Amygdala (tissue), 56 donors: ENCODE results near the gene NKD1.
A peak's percentile ranks its signal among the peaks of the same experiment; 100 is the strongest.
"Not testable (repeated sequence)": the region's sequence is repeated elsewhere in the genome, so short reads cannot be mapped to it uniquely, and the experiment has no call there.

Experiments used
- DNase-seq, 56 donors: peaks; one replicate each; lab custom pipeline; 2025; lab: John Stamatoyannopoulos, UW

The NKD1 gene

DNA sequence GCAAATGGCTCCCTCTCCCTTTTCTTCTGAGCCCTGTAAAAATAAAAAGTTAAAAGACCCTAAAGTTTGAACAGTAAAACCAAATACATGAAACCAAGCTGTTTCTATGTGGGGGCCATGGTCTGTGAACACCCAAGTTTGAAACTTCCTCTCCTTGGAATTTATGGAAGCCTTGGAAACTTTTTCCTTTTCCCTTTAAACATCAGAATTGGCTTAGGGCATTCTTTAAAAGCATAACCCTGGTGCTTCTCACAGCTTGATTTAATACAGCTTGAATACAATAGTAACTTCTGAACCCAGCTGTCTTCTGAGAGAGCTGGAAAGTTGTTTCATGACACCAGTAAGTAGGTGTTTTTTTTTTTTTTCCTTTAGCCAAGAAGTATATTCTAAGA, 26.5 kb downstream of the NKD1 start:
- DNase-seq, result no peak

DNA sequence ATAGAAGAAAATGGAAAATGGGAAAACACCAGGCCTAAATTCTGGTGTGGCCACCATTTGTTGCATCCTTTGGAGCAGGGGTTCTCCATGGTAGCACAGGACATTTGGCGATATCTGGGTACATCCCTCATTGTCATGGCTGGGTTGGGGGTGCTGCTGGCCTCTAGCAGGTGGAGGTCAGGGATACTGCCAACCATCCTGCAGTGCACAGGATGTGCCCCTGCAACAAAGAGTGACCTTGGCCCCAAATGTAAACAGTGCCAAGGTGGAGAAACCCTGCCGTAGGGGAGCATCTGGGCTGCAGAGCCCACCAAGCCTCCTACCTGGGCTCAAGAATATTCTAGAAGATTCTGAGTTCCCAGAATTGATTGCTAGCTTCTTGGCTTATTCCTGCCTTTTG, 27.5 kb downstream of the NKD1 start:
- no peak for DNase-seq

DNA sequence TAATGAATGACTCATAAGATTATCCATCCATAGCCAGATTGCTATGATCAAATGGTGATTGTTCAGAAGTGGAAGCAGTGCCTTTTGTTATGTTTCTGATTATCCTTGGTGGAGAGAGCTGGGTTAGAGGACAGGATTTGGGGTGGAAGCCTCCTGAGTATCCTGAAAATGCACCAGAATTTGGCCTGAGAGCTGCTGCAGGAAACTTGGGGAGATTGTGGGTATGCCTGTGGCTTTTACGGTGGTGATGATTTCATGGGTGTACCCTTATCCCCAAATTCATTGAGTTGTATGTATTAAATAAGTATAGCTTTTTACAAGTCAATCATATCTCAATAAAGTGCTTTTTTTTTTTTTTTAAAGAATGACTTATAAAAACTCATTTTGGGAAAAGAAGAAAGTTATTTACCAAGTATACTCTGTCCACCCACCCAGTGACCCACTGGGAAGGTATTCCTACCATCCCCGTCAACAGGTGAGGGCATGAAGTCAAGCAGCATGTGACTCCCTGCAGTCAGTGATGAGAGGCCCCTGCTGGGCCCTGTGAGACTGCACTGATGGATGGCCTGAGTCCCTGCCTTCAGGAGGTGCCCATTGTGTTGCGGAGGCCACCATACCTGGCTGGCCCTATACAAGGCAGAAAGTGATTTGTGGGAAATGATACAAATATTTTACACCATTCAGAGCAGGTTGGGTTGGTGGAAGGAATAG, 28.4 kb downstream of the NKD1 start:
- no peak for DNase-seq

DNA sequence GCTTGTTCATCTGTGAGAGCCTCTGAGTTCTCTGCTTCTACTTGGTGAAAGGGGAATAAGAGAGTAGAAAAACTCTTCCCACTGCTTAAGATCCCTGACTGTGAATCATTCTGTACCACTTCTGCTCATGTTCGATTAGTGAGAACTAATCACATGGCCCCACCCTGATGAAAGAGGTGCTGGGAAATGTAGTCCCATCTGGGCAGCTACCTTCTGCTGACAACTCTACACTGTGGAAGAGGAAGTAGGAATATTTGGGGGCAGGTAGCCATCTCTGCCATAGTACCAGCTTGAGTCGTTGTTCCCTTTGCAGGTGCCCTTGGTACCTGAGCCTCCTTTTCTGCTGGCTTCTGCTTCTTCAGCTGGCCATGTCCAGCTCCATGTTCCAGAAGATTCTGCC, 29.9 kb downstream of the NKD1 start:
- no peak for DNase-seq

DNA sequence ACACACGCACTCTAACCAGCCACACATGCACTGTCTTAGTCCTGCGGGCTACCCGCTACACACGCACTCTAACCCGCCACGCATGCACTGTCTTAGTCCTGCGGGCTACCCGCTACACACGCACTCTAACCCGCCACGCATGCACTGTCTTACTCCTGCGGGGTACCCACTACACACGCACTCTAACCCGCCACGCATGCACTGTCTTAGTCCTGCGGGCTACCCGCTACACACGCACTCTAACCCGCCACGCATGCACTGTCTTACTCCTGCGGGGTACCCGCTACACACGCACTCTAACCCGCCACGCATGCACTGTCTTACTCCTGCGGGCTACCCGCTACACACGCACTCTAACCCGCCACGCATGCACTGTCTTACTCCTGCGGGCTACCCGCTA, 31.2 kb downstream of the NKD1 start:
- not testable (repeated sequence) for DNase-seq

DNA sequence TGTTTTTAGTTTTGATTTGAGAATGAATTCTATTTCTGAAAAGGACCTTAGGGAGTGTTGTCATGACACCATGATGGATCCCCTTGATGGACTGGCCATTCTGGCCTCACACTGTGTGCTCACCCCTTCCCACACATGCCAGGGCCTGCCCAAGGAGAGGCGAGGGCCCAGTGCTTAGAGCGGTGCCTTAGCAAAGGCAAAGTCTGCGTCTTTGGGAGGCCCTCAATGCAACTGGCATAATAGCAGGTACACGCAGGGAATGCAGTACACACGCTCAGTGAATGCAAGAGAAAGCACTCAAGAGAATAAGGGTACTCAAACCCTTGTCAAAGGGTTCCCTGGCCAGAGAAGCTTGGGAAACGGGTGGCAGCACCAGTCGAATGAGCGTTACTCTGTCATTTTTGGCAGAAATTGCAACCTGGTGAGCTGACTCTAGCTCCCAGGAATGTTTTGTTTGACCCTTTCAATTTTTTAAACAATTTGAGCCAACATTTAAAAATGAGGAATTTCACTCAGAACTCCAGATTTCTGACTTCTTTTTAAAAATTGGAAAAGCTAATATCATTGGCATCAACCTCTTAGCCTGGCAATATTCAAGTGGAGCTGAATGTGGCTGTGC, 32.1 kb downstream of the NKD1 start:
- DNase-seq, result no peak

- DNase-seq, result peak in 6 of 56 donors; percentile 14 to 35 (median 26)
These were observed 33.6 kb downstream of the NKD1 start for GRCh38 chr16:50581845-50582244.

DNA sequence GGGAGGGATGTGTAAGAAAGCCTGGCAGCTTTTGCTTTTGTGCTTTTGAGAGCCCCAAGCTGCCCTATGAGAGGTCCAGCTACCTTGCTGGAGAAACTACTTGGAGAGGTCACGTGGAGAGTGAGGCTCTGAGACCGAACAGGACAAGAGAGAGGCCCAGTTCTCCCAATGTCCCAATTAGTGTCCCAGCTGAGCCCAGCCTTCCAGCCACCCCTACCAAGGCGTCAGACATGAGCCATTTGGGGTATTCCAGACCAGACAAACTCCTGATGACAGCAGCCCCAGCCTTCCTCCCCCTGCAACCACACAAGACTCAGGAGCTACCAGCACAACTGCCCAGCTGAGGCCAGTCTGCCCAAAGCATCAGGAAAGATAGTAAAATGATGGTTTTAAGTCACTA, 35.0 kb downstream of the NKD1 start:
- no peak for DNase-seq

GRCh38 chr16:50584033-50584722, 36.0 kb downstream of the NKD1 start:
- no peak for DNase-seq

- DNase-seq, result peak in 25 of 56 donors; percentile 12 to 71 (median 40)
These were observed 37.2 kb downstream of the NKD1 start for GRCh38 chr16:50585331-50585776.

GRCh38 chr16:50587543-50587942, 39.3 kb downstream of the NKD1 start:
- DNase-seq, result no peak

DNA sequence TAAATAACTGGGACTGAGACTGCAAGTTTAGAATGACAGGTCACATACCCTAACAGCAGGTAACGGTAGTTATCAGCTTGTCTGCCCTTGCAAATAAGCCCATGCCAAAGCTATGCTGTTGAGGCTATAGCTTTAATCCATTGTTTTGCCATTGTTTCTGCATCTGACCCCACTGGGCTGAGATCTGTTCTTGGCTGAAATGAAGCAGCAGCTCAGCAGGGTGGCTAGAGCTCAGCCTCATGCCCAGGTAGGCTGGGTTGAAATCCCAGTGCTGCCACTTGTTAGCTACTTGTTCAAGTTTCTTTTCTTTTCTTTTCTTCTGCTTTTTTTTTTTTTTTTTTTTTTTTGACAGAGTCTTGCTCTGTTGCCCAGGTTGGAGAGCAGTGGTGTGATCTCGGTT, 40.1 kb downstream of the NKD1 start:
- no peak for DNase-seq

DNA sequence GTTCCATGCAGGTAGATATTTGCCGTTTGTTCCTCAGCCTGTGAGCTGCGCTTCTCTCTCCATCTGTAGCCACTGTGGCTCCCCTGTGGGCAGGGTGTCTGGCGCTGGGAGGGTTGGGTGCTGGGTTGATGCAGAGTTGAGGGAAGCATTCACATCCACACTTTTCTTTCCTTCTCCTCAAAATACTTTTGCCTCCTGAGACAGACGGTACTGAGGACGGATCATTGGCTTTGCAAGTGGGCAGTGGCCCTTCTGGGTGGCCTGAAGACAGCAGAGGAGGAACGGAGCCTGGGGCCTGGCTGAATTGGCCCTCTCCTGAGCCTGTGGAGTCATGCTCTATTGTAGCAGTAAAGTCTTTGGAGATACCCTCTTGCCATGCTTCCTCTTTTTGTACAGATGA, 43.0 kb downstream of the NKD1 start:
- no peak for DNase-seq

DNA sequence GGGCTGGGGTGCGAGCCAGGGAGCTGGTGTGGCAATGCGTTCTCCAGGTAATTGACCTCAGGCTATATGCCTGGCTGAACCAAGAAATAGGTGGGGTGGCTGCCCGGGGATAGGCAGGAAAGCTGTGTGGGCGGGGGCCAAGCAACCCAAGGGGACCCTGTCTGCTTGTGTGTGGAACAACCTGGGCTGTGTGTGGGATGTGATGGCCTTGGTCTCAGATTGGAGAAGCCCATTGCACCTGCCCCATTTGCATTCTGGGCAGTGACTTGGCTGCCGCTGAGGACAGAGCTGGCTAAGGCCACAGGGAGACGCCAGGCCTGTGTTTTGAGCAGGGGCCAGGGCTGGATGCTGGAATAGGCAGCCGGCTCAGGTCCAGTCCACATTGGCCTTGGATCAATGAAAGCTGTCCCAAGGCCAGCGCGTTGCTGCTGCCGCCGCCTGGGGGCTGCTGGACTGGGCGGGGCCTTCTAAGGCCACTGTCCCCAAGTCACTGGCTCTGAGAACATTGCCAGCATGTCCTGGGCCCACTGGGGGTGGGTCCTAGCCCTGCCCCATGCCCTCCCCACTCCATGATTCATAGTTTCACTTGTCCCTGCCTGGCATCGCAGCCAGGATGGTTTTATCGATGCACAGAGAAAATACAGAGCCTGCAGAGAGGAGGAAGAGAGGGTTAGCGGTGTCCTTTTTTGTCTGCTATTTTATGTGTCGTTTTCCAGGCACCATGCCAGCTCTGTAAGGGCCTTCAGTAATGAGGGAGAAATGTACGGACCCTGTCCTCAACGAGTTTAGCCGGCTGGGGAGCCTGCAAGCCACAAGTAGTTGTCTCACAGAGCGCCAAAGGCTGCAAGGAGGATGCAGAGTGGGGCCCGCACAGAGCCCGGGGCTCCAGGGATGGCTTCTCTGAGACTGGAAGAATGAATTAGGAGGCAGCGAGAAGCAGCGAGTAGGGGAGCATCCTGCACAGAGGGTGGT, 43.9 kb downstream of the NKD1 start:
- peak in 54 of 56 donors; percentile 25 to 93 (median 82) for DNase-seq

DNA sequence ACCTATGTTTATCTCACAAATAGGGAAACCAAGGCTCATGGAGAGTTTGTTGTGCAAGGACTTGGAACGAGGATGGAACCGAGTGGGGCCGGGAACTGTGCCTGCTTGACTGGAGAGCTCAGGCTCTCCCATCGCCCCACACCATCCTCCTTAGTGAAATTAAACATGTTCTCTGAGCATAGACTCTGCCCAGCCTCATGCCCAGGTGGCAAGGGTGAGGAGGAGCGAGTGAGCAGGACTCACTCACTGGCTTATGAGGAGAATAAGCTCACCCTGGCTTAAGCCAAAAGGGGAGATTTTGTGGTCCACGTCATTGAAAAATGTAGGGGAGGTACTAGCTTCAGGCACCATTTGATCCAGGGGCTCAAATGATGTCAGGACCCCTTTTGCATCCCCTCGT, 44.8 kb downstream of the NKD1 start:
- DNase-seq, result no peak

- DNase-seq, result peak in 11 of 56 donors; percentile 19 to 52 (median 31)
These were observed 45.4 kb downstream of the NKD1 start for GRCh38 chr16:50593410-50594150.

- DNase-seq, result no peak
These were observed 46.4 kb downstream of the NKD1 start for GRCh38 chr16:50594308-50595260.

- no peak for DNase-seq
These were observed 47.7 kb downstream of the NKD1 start for GRCh38 chr16:50595859-50596258.
